Glomerular visceral epithelial cell (primary cell): ENCODE measurements around the gene THAP11.
"Not testable (repeated sequence)": the region's sequence is repeated elsewhere in the genome, so short reads cannot be mapped to it uniquely, and the experiment has no call there.

Experiments
- DNase-seq: peaks from one replicate; pipeline ENCODE4 v3.0.0-alpha.2; 2016; ENCODE audit errors: extremely low spot score

THAP11 gene

GRCh38 chr16:67837190-67837589 lies 4.9 kb upstream of the THAP11 start:
- DNase-seq, result not testable (repeated sequence)

DNA sequence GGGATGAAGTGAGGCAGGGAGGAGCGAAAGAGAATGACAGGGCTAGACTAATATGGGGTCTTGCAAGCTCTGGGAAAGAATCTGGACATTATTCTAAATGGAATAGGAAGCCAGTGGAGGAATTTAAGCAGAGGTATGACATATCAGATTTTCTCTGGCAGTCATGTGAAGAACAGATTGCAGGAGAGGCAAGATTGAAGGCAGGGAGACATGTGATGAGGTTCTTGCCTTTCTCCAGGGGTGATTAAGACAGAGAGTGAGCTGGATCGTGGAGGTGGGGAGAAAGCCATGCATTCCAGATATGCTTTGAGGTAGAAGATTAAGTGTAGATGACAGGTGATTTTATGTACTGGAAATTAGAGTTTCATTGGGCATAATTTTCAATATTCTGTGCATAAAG lies 4.3 kb upstream of the THAP11 start:
- no peak for DNase-seq

DNA sequence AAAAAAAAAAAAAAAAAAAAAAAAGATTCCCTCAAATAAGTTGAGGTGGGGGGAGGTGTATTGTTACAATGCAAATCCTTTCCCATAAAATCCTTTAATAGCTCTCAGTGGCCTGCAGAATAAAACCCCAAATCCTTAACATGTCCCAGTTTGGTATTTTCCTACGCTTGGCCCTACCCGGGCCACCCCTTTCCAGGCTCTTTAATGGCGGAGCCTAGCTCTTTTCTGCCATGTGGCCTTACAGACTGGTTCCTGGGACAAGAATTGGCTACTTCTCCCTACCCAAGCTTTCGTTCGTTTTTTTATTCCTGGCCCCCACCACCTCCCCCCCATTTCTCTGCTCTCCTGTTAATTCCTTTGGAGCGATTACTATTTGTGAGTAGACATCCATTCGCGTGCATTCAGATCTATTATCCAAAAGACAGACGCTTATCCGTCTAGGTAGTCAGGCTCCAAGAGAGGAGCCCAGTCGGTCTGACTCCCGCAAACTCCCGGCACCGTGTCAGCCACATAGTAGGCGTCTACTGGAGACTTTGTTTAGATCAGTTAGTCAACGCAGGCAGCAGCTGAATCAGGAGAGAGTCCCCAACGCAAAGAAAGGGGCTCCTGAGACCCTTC lies 813 bp upstream of the THAP11 start:
- DNase-seq, result no peak

- no peak for DNase-seq
These were observed 606 bp downstream of the THAP11 start for GRCh38 chr16:67842509-67843342.

DNA sequence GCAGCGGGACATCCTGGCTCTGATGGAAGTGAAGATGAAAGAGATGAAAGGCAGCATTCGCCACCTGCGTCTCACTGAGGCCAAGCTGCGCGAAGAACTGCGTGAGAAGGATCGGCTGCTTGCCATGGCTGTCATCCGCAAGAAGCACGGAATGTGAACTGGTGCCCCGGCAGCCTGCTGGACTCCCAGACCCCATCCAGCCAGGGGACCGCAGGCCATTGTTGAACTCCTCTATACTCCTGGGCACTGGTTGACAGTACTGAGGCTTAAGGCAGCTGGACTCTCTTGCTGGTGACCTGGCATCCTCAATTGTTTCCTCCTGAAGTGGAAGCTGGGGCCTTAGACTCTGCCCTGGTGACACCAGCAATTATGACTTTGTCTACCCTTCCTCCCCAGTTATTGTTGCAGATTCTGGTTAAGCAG lies 1.2 kb downstream of the THAP11 start:
- DNase-seq, result no peak

DNA sequence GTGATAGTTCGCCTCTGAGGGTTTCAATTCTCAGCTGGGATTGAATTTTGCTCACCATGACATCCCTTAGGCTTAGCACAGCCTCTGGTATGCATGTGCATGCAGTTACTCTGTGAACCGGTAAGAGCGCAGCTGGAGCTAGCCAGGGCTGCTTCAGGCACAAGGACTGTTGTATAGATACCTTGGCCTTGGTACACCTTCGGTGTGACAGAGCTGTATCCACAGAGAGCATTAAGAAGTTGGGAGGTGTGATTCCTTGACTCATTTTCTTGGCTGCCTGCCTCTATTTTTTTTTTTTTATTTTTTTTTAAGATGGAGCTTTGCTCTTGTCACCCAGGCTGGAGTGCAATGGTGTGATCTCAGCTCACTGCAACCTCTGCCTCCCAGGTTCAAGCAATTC lies 2.4 kb downstream of the THAP11 start:
- peak; percentile 42 for DNase-seq

- no peak for DNase-seq
These were observed 3.4 kb downstream of the THAP11 start for GRCh38 chr16:67845291-67846062.

DNA sequence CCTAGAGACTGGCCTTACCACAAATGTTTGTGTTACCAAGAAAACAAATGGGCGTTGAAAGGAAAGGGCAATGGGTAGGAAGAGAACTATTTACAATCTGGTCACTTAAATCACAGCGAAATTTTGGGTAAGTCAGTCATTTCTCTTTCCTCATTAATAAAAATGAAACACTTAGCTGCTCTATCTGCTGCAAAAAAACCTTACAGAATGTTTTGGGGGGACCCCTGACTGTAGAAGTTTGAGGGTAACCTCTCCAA lies 3.9 kb downstream of the THAP11 start:
- no peak for DNase-seq

DNA sequence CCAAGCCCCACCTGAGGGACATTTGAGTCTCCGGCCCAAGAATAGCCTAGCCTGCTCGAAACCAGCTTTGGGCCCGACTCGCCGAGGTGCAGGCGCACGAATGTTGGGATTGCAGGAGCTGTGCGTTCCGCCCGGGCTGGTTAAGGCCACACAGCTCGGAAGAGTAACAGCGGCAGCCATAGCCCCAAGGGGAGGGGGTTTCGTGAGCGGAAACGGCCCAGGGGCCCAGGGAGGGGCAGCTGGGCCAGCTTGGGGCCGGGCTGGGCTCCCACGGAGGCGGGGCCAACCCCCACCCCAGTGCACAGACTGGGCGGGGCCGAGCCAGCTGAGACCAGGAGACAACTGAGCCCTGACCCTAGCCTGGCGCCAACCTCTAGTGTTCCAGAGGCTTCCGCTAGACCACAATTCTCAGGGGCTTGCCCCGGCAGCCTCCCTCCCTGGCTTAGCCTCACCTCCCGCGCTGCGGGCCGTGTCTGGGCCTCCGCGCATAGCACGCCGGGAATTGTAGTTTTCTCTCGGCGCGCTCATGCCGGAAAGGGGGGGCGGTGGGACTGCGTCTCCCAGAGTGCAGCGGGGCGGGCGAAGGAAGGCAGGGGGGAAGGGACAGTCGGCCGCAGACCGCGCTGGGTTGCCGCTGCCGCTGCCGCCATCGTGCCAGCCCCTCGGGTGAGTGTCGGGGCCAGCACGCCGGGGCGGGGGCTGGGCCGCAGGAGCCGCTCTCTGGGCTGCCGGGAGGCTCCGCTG lies 4.4 kb downstream of the THAP11 start, which contains the start of gene NUTF2:
NUTF2 (plus strand) TSS at position 614 of the 744 bp plus-strand sequence. CDS start 18,198 bp downstream, outside the sequence.
- DNase-seq, result peak; percentile 95

DNA sequence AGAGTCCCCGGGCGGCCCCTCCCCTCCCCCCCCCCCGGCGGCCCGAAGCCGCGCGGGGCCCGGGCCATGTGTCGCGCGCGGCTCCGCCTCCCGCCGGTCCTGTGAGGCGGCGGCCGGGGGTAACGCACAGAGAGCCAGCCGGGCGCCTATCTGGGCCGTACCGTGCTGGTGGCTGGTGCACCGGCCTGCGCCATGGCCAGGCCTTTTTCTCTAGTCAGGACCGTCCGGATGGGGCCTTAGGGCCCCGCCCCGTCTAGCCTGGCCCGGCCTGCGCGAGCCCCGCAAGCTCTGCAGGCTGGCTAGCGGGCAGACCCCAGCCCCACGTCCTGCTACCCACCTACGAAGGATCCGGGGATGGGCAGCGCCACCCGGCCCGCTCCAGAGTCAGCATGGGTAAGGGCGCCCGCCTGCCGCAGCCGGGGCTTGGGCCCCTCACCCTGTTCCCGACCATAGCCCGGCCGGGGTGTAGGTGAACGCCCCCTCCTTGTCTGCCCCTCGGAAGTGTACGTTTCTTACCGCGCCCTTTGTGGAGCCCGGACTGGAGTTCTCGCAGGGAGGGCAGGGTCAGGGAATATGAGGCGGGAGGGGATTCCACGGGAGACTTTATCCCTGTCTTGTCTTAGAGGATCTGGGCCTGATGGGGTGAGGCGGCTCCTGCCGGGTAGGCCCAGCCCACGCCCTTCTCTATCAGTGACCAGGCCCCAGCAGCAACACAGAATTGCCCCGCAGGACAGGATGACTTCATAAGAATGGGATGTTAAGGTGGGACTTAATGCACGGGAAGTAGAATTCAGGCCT lies 5.1 kb downstream of the THAP11 start, which contains the start of gene CENPT:
CENPT (minus strand) TSS at position 630 of the 798 bp plus-strand sequence. CDS start 13,834 bp downstream, outside the sequence.
- DNase-seq, result peak; percentile 77

GRCh38 chr16:67848118-67848517 lies 6.0 kb downstream of the THAP11 start:
- no peak for DNase-seq

- no peak for DNase-seq
These were observed 11.6 kb downstream of the THAP11 start for GRCh38 chr16:67853670-67854069.

DNA sequence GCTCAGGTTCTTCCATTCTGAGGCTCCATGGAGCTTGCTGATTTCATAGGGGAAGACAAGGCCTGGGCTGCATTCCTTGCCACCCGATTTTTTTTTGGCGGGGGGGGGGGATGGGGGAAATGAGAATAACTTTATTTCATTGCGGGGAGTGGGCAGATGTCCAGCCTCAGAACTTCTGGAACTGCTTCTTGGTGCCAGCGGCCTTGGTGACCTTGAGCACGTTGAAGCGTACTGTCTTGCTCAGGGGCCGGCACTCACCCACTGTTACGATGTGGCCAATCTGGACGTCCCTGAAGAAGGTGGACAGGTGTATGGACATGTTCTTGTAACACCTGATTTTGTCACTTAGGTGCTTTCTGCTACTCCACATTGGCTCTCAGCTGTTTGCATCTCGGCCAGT lies 13.7 kb downstream of the THAP11 start:
- DNase-seq, result no peak

GRCh38 chr16:67856927-67857546 lies 14.9 kb downstream of the THAP11 start:
- no peak for DNase-seq

- DNase-seq, result peak; percentile 87
These were observed 15.6 kb downstream of the THAP11 start for GRCh38 chr16:67857547-67858233.

DNA sequence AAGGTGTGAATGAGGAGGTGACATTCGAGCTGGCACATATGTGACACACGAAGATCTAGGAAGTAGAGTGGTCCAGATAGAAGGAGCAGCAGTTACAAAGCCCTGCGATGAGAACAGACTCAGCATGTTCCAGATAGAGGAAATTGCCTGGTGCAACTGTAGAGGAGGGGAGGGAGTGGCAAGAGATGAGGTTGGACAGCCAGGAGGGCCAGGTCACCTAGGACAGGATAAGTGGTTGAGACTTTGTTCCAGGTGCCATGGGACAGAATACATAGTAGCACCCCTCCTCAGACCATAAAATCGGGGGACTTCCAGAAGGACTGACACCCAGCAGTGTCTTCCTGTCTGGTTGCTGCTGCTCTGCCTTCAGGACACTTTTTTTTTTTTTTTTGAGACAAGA lies 16.4 kb downstream of the THAP11 start:
- DNase-seq, result no peak

DNA sequence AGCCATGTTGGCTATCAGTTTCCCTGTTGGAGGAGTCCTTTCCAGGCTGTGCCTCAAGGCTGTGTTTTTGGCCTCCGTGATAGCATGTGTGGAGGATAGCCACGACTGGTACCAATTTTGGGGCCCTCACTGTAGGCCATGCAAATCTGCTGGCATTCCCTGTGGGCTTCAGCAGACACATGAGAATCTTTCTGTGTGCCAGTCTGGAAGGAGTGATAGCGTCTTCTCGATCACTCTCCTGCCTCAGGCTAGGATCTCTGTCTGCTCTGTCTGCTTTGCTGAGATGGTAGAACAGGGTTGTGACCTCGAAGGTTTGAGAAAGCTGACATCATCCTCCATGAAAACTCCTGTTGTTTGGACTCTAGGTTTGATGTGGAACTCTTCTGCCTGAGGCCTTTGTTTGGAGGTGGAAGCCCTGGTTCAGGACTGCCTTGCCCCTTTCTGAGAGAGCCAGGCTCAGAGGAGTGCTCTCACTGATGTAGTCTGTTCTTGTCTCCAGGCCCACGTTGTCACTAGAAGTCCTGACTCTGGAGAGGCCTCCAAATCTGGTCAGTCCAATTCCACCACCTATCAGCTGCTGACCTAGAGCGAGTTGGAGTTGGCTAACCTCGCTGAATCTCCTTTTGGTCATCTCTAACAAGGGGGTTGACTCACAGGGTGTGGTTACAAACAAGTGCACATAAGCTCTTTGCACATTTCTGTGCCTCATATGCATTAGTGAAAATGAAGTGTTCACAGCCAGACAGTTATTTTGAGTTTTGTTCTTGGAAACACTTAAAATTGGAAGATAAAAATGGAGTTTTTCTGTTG lies 18.7 kb downstream of the THAP11 start:
- DNase-seq, result no peak

GRCh38 chr16:67861877-67862276 lies 19.8 kb downstream of the THAP11 start:
- DNase-seq, result no peak
